Skeletal muscle tissue (tissue), 4 donors: Measurements from ENCODE around the gene MAP3K12. TPM values are rescaled to one million over a fixed set of nuclear protein-coding genes. Genes with fewer than 3 reads are reported as not detected.

Experiments
- H3K27ac ChIP-seq: one replicate; pipeline ENCODE4 v1.7.0; 2013; ENCODE audit warnings: mild to moderate bottlenecking, low read depth, low read length, inconsistent platforms
- H3K27me3 ChIP-seq, 3 donors: one replicate each; pipeline ENCODE4 v1.7.0; 2013; ENCODE audit warnings: low read length in 3 of 3; ENCODE audit not compliant: control insufficient read depth in 3 of 3, insufficient read depth in 3 of 3
- H3K36me3 ChIP-seq, 3 donors: one replicate each; pipeline ENCODE4 v1.7.0; 2013; ENCODE audit warnings: low read length in 3 of 3; ENCODE audit not compliant: control insufficient read depth in 3 of 3, insufficient read depth in 3 of 3
- H3K4me1 ChIP-seq, 3 donors: one replicate each; pipeline ENCODE4 v1.7.0; 2013; ENCODE audit warnings: low read length in 3 of 3, mild to moderate bottlenecking in 3 of 3; ENCODE audit not compliant: control insufficient read depth in 3 of 3, insufficient read depth in 3 of 3
- H3K4me3 ChIP-seq, 3 donors: one replicate each; pipeline ENCODE4 v1.7.0; 2013; ENCODE audit warnings: low read length in 3 of 3
- H3K9ac ChIP-seq, 3 donors: one replicate each; pipeline ENCODE4 v1.7.0; 2013; ENCODE audit warnings: low read length in 3 of 3, mild to moderate bottlenecking in 3 of 3, moderate library complexity in 2 of 3, low read depth in 1 of 3
- H3K9me3 ChIP-seq, 3 donors: one replicate each; pipeline ENCODE4 v1.7.0; 2013; ENCODE audit warnings: low read length in 3 of 3; ENCODE audit not compliant: control insufficient read depth in 3 of 3
- total RNA-seq: library from RNA; depleted of rRNA; stranded (reverse); fragments of >200 nt; gene quantifications from one replicate; pipeline ENCODE4 v1.2.3, GENCODE V29; 2014
- donor health status: Osteomylitis.

The MAP3K12 gene
- total RNA-seq, 1 donor from 2014 or later = 4.7 TPM

GRCh38 chr12:53510181-53510812 is 11.0 kb upstream of the MAP3K12 start:
- H3K36me3 ChIP-seq = peaks cover 49 to 62% (median 60%) of the 10 kb centered on the region in 3 donors

GRCh38 chr12:53508534-53509170 is 9.4 kb upstream of the MAP3K12 start:
- Histone ChIP-seq H3K9ac (peak overlapping the region in 1 of 3 donors; percentile 54), H3K4me3 (no peak overlapping the region), H3K4me1 (peaks cover 6 to 23% (median 9%) of the 10 kb centered on the region in 3 donors), H3K9me3 (no peaks in the 10 kb centered on the region), H3K27me3 (no peaks in the 10 kb centered on the region), H3K27ac (no peak overlapping the region), H3K36me3 (peaks cover 44 to 61% (median 51%) of the 10 kb centered on the region in 3 donors)

More at GRCh38 chr12:53510181-53510812, 11.0 kb upstream of the MAP3K12 start:
- H3K4me3 ChIP-seq = no peak overlapping the region
- no peak overlapping the region for H3K27ac ChIP-seq
- H3K4me1 ChIP-seq = peaks cover 6 to 14% (median 6%) of the 10 kb centered on the region in 3 donors
- no peak overlapping the region for H3K9ac ChIP-seq
- no peaks in the 10 kb centered on the region for H3K27me3 ChIP-seq
- no peaks in the 10 kb centered on the region for H3K9me3 ChIP-seq

GRCh38 chr12:53507603-53507885 is 8.3 kb upstream of the MAP3K12 start:
- Histone ChIP-seq H3K9ac (no peak overlapping the region), H3K36me3 (peaks cover 38 to 56% (median 40%) of the 10 kb centered on the region in 3 donors), H3K27me3 (no peaks in the 10 kb centered on the region), H3K4me3 (no peak overlapping the region), H3K27ac (no peak overlapping the region), H3K4me1 (peaks cover 11 to 27% (median 12%) of the 10 kb centered on the region in 3 donors), H3K9me3 (no peaks in the 10 kb centered on the region)

GRCh38 chr12:53506881-53507602 is 7.8 kb upstream of the MAP3K12 start, which contains the start of gene NPFF:
TSS of gene NPFF (minus strand) at chr12:53507484. CDS start at chr12:53507474, 10 bp downstream.
- H3K4me1 ChIP-seq = peaks cover 14 to 30% (median 16%) of the 10 kb centered on the region in 3 donors
- H3K9ac ChIP-seq = peak within 1 kb of the TSS in 1 of 3 donors; percentile 3
- H3K9me3 ChIP-seq = no peaks in the 10 kb centered on the region
- H3K27me3 ChIP-seq = no peaks in the 10 kb centered on the region
- peaks cover 33 to 51% (median 35%) of the 10 kb centered on the region in 3 donors for H3K36me3 ChIP-seq
- H3K4me3 ChIP-seq = no peak within 1 kb of the TSS
- no peak within 1 kb of the TSS for H3K27ac ChIP-seq

- H3K9ac ChIP-seq = no peak overlapping the region
- H3K36me3 ChIP-seq = peaks cover 29 to 45% (median 32%) of the 10 kb centered on the region in 3 donors
These were observed 7.2 kb upstream of the MAP3K12 start for GRCh38 chr12:53506450-53506785.

GRCh38 chr12:53505555-53506449 is 6.5 kb upstream of the MAP3K12 start:
- H3K4me1 ChIP-seq = peaks cover 22 to 39% (median 22%) of the 10 kb centered on the region in 3 donors
- no peak overlapping the region for H3K4me3 ChIP-seq
- no peaks in the 10 kb centered on the region for H3K9me3 ChIP-seq
- peak overlapping the region; percentile 36 for H3K27ac ChIP-seq
- H3K36me3 ChIP-seq = peaks cover 27 to 44% (median 29%) of the 10 kb centered on the region in 3 donors
- peak overlapping the region in 1 of 3 donors; percentile 50 for H3K9ac ChIP-seq
- H3K27me3 ChIP-seq = no peaks in the 10 kb centered on the region

More at GRCh38 chr12:53506450-53506785, 7.2 kb upstream of the MAP3K12 start:
- Histone ChIP-seq H3K4me3 (no peak overlapping the region), H3K27me3 (no peaks in the 10 kb centered on the region), H3K4me1 (peaks cover 21 to 36% (median 22%) of the 10 kb centered on the region in 3 donors), H3K27ac (no peak overlapping the region), H3K9me3 (no peaks in the 10 kb centered on the region)

GRCh38 chr12:53505086-53505485 is 5.8 kb upstream of the MAP3K12 start:
- H3K27ac ChIP-seq = peak overlapping the region; percentile 36
- no peaks in the 10 kb centered on the region for H3K27me3 ChIP-seq
- H3K4me1 ChIP-seq = peaks cover 25 to 43% (median 26%) of the 10 kb centered on the region in 3 donors
- no peak overlapping the region for H3K4me3 ChIP-seq
- peaks cover 22 to 38% (median 26%) of the 10 kb centered on the region in 3 donors for H3K36me3 ChIP-seq
- H3K9me3 ChIP-seq = no peaks in the 10 kb centered on the region
- peak overlapping the region in 2 of 3 donors; percentile 20 to 50 for H3K9ac ChIP-seq

GRCh38 chr12:53504004-53504920 is 5.0 kb upstream of the MAP3K12 start:
- Histone ChIP-seq H3K9me3 (no peaks in the 10 kb centered on the region), H3K4me1 (peaks cover 29 to 49% (median 31%) of the 10 kb centered on the region in 3 donors), H3K36me3 (peaks cover 22 to 38% (median 26%) of the 10 kb centered on the region in 3 donors), H3K27me3 (no peaks in the 10 kb centered on the region), H3K9ac (peak overlapping the region in 2 of 3 donors; percentile 20 to 50), H3K27ac (no peak overlapping the region), H3K4me3 (no peak overlapping the region)
